GM19351 (cell line): ENCODE measurements around the gene FCHSD1.

ENCODE experiments used
- ATAC-seq: cut with Tn5 transposase; IDR thresholded peaks from one replicate; pipeline ENCODE4 v1.9.1; 2021; ENCODE audit warnings: mild to moderate bottlenecking, moderate library complexity; ENCODE audit not compliant: unreplicated experiment

Gene FCHSD1

GRCh38 chr5:141650851-141651727 is at the start of gene FCHSD1:
Gene FCHSD1 (minus strand): TSS chr5:141651418. CDS start chr5:141651368, 50 bp downstream.
- ATAC-seq, result peak; percentile 93

- no peak for ATAC-seq
Observed at GRCh38 chr5:141697586-141697985, 46.4 kb upstream of the FCHSD1 start.

GRCh38 chr5:141696431-141696830 is 45.2 kb upstream of the FCHSD1 start:
- ATAC-seq, result no peak

- no peak for ATAC-seq
Observed at GRCh38 chr5:141695627-141696215, 44.5 kb upstream of the FCHSD1 start.

GRCh38 chr5:141694479-141694878 is 43.3 kb upstream of the FCHSD1 start:
- no peak for ATAC-seq

GRCh38 chr5:141692919-141693725 is 41.9 kb upstream of the FCHSD1 start:
- ATAC-seq, result no peak

GRCh38 chr5:141692533-141692888 is 41.3 kb upstream of the FCHSD1 start:
- ATAC-seq, result no peak

- ATAC-seq, result peak; percentile 94
Observed at GRCh38 chr5:141691867-141692532, 40.8 kb upstream of the FCHSD1 start.

GRCh38 chr5:141691286-141691866 is 40.2 kb upstream of the FCHSD1 start:
- no peak for ATAC-seq

- no peak for ATAC-seq
Observed at GRCh38 chr5:141686648-141687416, 35.6 kb upstream of the FCHSD1 start.

- no peak for ATAC-seq
Observed at GRCh38 chr5:141685591-141685990, 34.4 kb upstream of the FCHSD1 start.

- no peak for ATAC-seq
Observed at GRCh38 chr5:141683596-141684141, 32.5 kb upstream of the FCHSD1 start.

GRCh38 chr5:141681695-141682641 is 30.8 kb upstream of the FCHSD1 start, which contains the start of gene ARAP3:
Gene ARAP3 (minus strand): TSS chr5:141682230. CDS start chr5:141680486, 1,744 bp downstream.
- no peak for ATAC-seq

- no peak for ATAC-seq
Observed at GRCh38 chr5:141681295-141681694, 30.1 kb upstream of the FCHSD1 start.

- ATAC-seq, result no peak
Observed at GRCh38 chr5:141680751-141681201, 29.6 kb upstream of the FCHSD1 start.

GRCh38 chr5:141680178-141680577 is 29.0 kb upstream of the FCHSD1 start:
- ATAC-seq, result no peak

- no peak for ATAC-seq
Observed at GRCh38 chr5:141677415-141677814, 26.2 kb upstream of the FCHSD1 start.

GRCh38 chr5:141675672-141676071 is 24.5 kb upstream of the FCHSD1 start:
- ATAC-seq, result no peak
